ENCODE data around the gene ENTHD1. TPM values are rescaled to one million over a fixed set of nuclear protein-coding genes. Genes with fewer than 3 reads are reported as not detected.
"Not testable (repeated sequence)": the region's sequence is repeated elsewhere in the genome, so short reads cannot be mapped to it uniquely, and the experiment has no call there.

The ENTHD1 gene
- total RNA-seq, 4 donors from 2014 or later, result 0.14 TPM; not detected in 3

DNA sequence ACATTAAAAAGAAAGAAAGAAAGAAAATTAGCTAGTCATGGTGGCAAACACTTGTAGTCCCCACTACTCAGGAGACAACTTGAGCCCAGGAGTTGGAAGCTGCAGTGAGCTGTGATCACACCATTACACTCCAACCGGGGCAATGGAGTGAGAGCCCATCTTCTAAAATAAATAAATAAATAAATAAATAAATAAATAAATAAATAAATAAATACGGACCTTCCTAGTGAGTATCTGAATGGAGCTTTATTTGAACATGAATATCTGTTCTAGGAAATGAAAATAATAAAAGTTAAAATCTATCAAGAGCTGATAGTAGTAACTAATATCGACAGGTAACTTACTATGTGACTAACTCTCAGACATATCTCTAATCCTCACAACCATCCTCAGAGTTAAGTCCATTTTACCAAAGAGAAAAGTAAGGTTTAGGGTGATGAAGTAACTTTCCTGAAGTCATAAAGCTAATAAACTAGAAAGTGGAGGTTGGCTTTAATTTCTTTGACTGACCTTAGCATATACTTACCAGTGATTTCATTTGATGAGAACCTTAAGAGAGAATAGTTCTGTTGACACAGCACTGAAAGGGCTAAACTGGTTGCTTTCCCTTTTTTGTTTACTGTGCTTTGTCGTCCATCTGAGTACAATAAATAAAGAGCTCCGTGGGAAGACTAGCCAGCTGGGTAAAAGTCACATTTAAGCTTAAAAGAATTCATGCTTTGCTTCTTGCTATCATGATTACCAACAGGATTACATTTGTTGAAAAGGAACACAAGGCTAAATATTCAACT is 22.4 kb downstream of the ENTHD1 start:
- no peak for DNase-seq
- TF ChIP-seq, protein P1, sequence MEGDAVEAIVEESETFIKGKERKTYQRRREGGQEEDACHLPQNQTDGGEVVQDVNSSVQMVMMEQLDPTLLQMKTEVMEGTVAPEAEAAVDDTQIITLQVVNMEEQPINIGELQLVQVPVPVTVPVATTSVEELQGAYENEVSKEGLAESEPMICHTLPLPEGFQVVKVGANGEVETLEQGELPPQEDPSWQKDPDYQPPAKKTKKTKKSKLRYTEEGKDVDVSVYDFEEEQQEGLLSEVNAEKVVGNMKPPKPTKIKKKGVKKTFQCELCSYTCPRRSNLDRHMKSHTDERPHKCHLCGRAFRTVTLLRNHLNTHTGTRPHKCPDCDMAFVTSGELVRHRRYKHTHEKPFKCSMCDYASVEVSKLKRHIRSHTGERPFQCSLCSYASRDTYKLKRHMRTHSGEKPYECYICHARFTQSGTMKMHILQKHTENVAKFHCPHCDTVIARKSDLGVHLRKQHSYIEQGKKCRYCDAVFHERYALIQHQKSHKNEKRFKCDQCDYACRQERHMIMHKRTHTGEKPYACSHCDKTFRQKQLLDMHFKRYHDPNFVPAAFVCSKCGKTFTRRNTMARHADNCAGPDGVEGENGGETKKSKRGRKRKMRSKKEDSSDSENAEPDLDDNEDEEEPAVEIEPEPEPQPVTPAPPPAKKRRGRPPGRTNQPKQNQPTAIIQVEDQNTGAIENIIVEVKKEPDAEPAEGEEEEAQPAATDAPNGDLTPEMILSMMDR (IDR thresholded peaks at IDR 0.05), result no peak
- TF ChIP-seq POLR2A (IDR thresholded peaks at IDR 0.05), result no peak
- Histone ChIP-seq H3K36me3 (no peaks in the 10 kb centered on the region), H3K27me3 (no peaks in the 10 kb centered on the region), H3K4me1 (no peaks in the 10 kb centered on the region), H3K9me3 (no peaks in the 10 kb centered on the region), H3K27ac (no peak overlapping the region), H3K4me3 (no peak overlapping the region)
- intact Hi-C loops (cut with DNase I; ENCODE audit: low total_unique reads), result no loop called here

DNA sequence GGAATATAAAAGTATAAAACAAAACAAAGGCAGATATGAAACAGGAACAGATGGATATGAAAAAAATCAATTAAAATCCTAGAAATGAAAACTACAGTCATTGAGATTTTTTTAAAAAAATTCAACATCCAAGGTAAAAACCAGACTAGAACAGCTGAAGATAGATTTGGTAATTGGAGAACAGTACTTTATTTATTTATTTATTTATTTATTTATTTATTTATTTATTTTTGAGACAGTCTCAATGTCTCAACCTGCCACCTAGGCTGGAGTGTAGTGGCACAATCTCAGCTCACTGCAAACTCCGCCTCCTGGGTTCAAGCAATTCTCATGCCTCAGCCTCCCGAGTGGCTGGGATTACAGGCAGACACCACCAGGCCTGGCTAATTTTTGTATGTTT is 23.8 kb downstream of the ENTHD1 start:
- intact Hi-C loops (cut with DNase I; ENCODE audit: low total_unique reads); DNase-seq; H3K4me1 ChIP-seq; H3K4me3 ChIP-seq; H3K36me3 ChIP-seq; H3K9me3 ChIP-seq; H3K27ac ChIP-seq; H3K27me3 ChIP-seq: not testable (repeated sequence)

DNA sequence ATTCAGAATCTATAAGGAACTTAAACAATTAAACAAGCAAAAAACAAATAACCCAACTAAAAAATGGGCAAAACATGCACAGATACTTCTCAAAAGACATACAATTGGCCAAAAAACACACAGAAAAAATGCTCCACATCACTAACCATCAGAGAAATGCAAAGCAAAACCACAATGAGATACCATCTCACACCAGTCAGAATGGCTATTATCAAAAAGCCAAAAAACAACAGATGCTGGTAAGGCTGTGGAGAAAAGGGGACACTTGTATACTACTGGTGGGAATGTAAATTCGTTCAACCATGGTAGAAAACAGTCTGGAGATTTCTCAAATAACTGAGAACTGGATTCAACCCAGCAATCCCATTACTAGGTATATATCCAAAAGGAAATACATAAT is 24.8 kb downstream of the ENTHD1 start:
- H3K4me1 ChIP-seq, result no peaks in the 10 kb centered on the region
- H3K4me3 ChIP-seq, result no peak overlapping the region
- DNase-seq, result no peak
- TF ChIP-seq, protein P1 (IDR thresholded peaks at IDR 0.05), result no peak
- no peak for TF ChIP-seq POLR2A (IDR thresholded peaks at IDR 0.05)
- no peaks in the 10 kb centered on the region for H3K36me3 ChIP-seq
- no peak overlapping the region for H3K27ac ChIP-seq
- no peaks in the 10 kb centered on the region for H3K27me3 ChIP-seq
- no peaks in the 10 kb centered on the region for H3K9me3 ChIP-seq
- intact Hi-C loops (cut with DNase I; ENCODE audit: low total_unique reads), result no loop called here

DNA sequence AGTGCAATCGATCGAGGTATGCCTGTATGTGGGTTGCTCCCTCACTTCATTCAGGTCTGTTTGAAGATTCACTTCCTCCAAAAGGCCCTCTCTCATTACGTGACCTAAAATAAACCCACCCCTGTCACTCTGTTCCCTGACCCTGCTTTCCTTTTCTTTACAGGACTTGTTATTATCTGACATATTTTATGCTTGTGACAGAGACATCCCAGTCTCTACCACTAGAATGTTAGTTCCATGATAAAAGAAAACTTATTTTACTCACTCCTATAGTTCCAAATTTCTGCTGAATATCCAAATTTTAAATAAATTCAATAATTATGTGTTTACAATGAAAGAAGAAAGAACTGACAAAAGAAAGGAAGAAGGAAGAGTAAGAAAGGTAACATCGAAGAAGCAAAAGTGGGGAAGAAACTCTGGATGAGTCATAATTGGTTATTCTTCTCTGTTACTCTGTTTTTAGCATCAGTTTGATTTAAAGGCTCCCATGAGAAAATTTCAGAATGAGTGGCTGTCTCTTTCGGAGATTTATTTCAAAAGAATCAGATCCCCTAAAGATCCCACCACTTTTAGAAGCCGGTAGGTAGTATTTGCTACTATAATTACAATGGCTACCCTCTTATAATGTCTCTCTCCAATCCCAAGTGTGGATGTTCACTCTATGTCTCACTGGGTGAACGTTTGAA is 33.5 kb downstream of the ENTHD1 start:
- DNase-seq, result no peak
- TF ChIP-seq, protein P1 (IDR thresholded peaks at IDR 0.05), result no peak
- TF ChIP-seq POLR2A (IDR thresholded peaks at IDR 0.05), result no peak
- Histone ChIP-seq H3K27ac (no peak overlapping the region), H3K9me3 (no peaks in the 10 kb centered on the region), H3K4me1 (no peaks in the 10 kb centered on the region), H3K36me3 (no peaks in the 10 kb centered on the region), H3K4me3 (no peak overlapping the region), H3K27me3 (no peaks in the 10 kb centered on the region)
- intact Hi-C loops (cut with DNase I; ENCODE audit: low total_unique reads), result no loop called here

DNA sequence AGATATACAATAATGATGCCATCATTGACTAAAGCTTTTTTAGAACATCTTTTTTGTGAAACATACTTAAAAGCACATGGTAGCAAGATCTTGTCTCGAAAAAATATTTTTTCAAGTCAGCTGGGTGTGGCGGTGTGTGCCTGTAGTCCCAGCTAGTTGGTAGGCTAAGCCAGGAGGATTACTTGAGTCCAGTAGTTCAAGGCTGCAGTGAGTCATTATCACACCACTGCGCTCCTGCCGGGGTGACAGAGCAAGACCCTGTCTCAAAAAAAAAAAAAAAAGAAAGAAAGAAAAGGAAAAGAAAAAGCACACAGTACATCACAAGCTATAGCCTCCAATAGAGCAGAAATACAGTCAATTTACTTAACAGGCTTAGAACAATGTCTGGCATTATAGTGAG is 37.0 kb downstream of the ENTHD1 start:
- H3K27me3 ChIP-seq, result no peaks in the 10 kb centered on the region
- no peaks in the 10 kb centered on the region for H3K4me1 ChIP-seq
- H3K4me3 ChIP-seq, result no peak overlapping the region
- intact Hi-C loops (cut with DNase I; ENCODE audit: low total_unique reads), result no loop called here
- no peaks in the 10 kb centered on the region for H3K9me3 ChIP-seq
- TF ChIP-seq, protein P1 (IDR thresholded peaks at IDR 0.05), result no peak
- TF ChIP-seq POLR2A (IDR thresholded peaks at IDR 0.05), result no peak
- H3K36me3 ChIP-seq, result no peaks in the 10 kb centered on the region
- H3K27ac ChIP-seq, result no peak overlapping the region
- no peak for DNase-seq

Measured in uterus (tissue), 4 donors.